ENCODE results near the gene SND1. TPM values are rescaled to one million over a fixed set of nuclear protein-coding genes. Genes with fewer than 3 reads are reported as not detected.

Gene SND1
- total RNA-seq, 4 donors from 2014 or later, result 64.3 to 77.0 (median 70.4) TPM

GRCh38 chr7:128037880-128038619 lies 386.1 kb downstream of the SND1 start:
- intact Hi-C loops (cut with DNase I; ENCODE audit: low total_unique reads) (loop anchor here (10.0 kb wide), 2 partner anchors 203 to 323 kb away; no protein-coding TSS in a partner anchor), in situ Hi-C loops (cut with MboI; ENCODE audit: low pct_ligation_motif_present in 1 of 4, low pct_unique_long_range_greater_than_20kb in 1 of 4, low sequenced_read_pairs in 3 of 4) (loop anchor here in 1 of 4 donors (25.0 kb wide), 1 partner anchor 326 kb away; no protein-coding TSS in a partner anchor)
- no peaks in the 10 kb centered on the region for H3K36me3 ChIP-seq
- TF ChIP-seq POLR2AphosphoS5 (IDR thresholded peaks at IDR 0.05) (no peak), CTCF (IDR thresholded peaks at IDR 0.05) (no peak)
- no peaks in the 10 kb centered on the region for H3K9me3 ChIP-seq
- H3K4me1 ChIP-seq, result peaks cover 0 to 18% (median 12%) of the 10 kb centered on the region in 4 donors
- no peak overlapping the region for H3K27ac ChIP-seq
- peaks cover 1% of the 10 kb centered on the region for H3K27me3 ChIP-seq
- 93 to 94% methylated on average over 8 of the region's 8 CpGs for WGBS, 2 donors (ENCODE audit: low coverage in 1 of 2)
- H3K4me3 ChIP-seq, result no peak overlapping the region
- DNase-seq, result no peak

- no peak for DNase-seq
- WGBS, 2 donors (ENCODE audit: low coverage in 1 of 2), result 51 to 61% methylated on average over 3 to 4 of the region's 4 CpGs
- peaks cover 0 to 18% (median 12%) of the 10 kb centered on the region in 4 donors for H3K4me1 ChIP-seq
- intact Hi-C loops (cut with DNase I; ENCODE audit: low total_unique reads) (loop anchor here (10.0 kb wide), 2 partner anchors 205 to 325 kb away; no protein-coding TSS in a partner anchor), in situ Hi-C loops (cut with MboI; ENCODE audit: low pct_ligation_motif_present in 1 of 4, low pct_unique_long_range_greater_than_20kb in 1 of 4, low sequenced_read_pairs in 3 of 4) (loop anchor here in 1 of 4 donors (25.0 kb wide), 1 partner anchor 327 kb away; no protein-coding TSS in a partner anchor)
- no peak for TF ChIP-seq CTCF (IDR thresholded peaks at IDR 0.05)
- TF ChIP-seq EP300 (IDR thresholded peaks at IDR 0.05; ENCODE audit: low read depth), result no peak
- no peak for TF ChIP-seq POLR2AphosphoS5 (IDR thresholded peaks at IDR 0.05)
- TF ChIP-seq POLR2A (IDR thresholded peaks at IDR 0.05), result no peak
- H3K9me3 ChIP-seq, result no peaks in the 10 kb centered on the region
- no peak overlapping the region for H3K4me3 ChIP-seq
- no peaks in the 10 kb centered on the region for H3K36me3 ChIP-seq
- no peaks in the 10 kb centered on the region for H3K27me3 ChIP-seq
- no peak overlapping the region for H3K27ac ChIP-seq
These were observed 387.6 kb downstream of the SND1 start for GRCh38 chr7:128039544-128039953.

- H3K4me1 ChIP-seq, result peaks cover 0 to 18% (median 12%) of the 10 kb centered on the region in 4 donors
- no peak overlapping the region for H3K27ac ChIP-seq
- H3K9me3 ChIP-seq, result no peaks in the 10 kb centered on the region
- 58 to 63% methylated on average over 2 to 3 of the region's 3 CpGs for WGBS, 2 donors (ENCODE audit: low coverage in 1 of 2)
- no peaks in the 10 kb centered on the region for H3K27me3 ChIP-seq
- no peak for DNase-seq
- TF ChIP-seq CTCF (IDR thresholded peaks at IDR 0.05) (no peak), EP300 (IDR thresholded peaks at IDR 0.05; ENCODE audit: low read depth) (no peak), POLR2AphosphoS5 (IDR thresholded peaks at IDR 0.05) (no peak), POLR2A (IDR thresholded peaks at IDR 0.05) (no peak)
- in situ Hi-C loops (cut with MboI; ENCODE audit: low pct_ligation_motif_present in 1 of 4, low pct_unique_long_range_greater_than_20kb in 1 of 4, low sequenced_read_pairs in 3 of 4) (loop anchor here in 1 of 4 donors (25.0 kb wide), 1 partner anchor 328 kb away; no protein-coding TSS in a partner anchor), intact Hi-C loops (cut with DNase I; ENCODE audit: low total_unique reads) (no loop called here)
- no peaks in the 10 kb centered on the region for H3K36me3 ChIP-seq
- H3K4me3 ChIP-seq, result no peak overlapping the region
These were observed 388.2 kb downstream of the SND1 start for GRCh38 chr7:128040205-128040604.

GRCh38 chr7:128041203-128041602 lies 389.2 kb downstream of the SND1 start:
- Histone ChIP-seq H3K27ac (no peak overlapping the region), H3K27me3 (no peaks in the 10 kb centered on the region), H3K4me3 (no peak overlapping the region), H3K36me3 (no peaks in the 10 kb centered on the region), H3K9me3 (no peaks in the 10 kb centered on the region), H3K4me1 (peaks cover 0 to 18% (median 13%) of the 10 kb centered on the region in 4 donors)
- in situ Hi-C loops (cut with MboI; ENCODE audit: low pct_ligation_motif_present in 1 of 4, low pct_unique_long_range_greater_than_20kb in 1 of 4, low sequenced_read_pairs in 3 of 4), result loop anchor here in 1 of 4 donors (25.0 kb wide), 1 partner anchor 329 kb away; no protein-coding TSS in a partner anchor
- no peak for TF ChIP-seq POLR2A (IDR thresholded peaks at IDR 0.05)
- no peak for TF ChIP-seq CTCF (IDR thresholded peaks at IDR 0.05)
- TF ChIP-seq POLR2AphosphoS5 (IDR thresholded peaks at IDR 0.05), result no peak
- no peak for TF ChIP-seq EP300 (IDR thresholded peaks at IDR 0.05; ENCODE audit: low read depth)
- no peak for DNase-seq
- WGBS, 2 donors (ENCODE audit: low coverage in 1 of 2), result 57 to 64% methylated on average over 3 to 7 of the region's 7 CpGs
- intact Hi-C loops (cut with DNase I; ENCODE audit: low total_unique reads), result no loop called here

All from transverse colon (tissue), 4 donors.